T follicular helper cell (primary cell): ENCODE data around the gene FRYL.
A peak's percentile ranks its signal among the peaks of the same experiment; 100 is the strongest.
"Not testable (repeated sequence)": the region's sequence is repeated elsewhere in the genome, so short reads cannot be mapped to it uniquely, and the experiment has no call there.

Source experiments
- DNase-seq: peaks from one replicate; pipeline ENCODE4 v3.0.0-alpha.2; 2020; ENCODE audit warnings: low read depth
- total RNA-seq, 2 experiments: gene quantifications; one replicate each; lab custom pipeline; 2026; lab: John Stamatoyannopoulos, UW

FRYL gene
- 181 to 310 reads per million in 2 experiments for total RNA-seq

GRCh38 chr4:48779998-48780864, at the start of gene FRYL:
Gene FRYL, minus strand, starts transcription at chr4:48780279. Its CDS starts 145,869 bp downstream, at chr4:48634410.
- peak; percentile 98 for DNase-seq

- no peak for DNase-seq
These were observed 47.5 kb upstream of the FRYL start for GRCh38 chr4:48827622-48828021.

- DNase-seq, result not testable (repeated sequence)
These were observed 41.4 kb upstream of the FRYL start for GRCh38 chr4:48821431-48821830.

GRCh38 chr4:48816971-48817370, 36.9 kb upstream of the FRYL start:
- no peak for DNase-seq

- DNase-seq, result not testable (repeated sequence)
These were observed 36.2 kb upstream of the FRYL start for GRCh38 chr4:48816297-48816696.

- no peak for DNase-seq
These were observed 35.4 kb upstream of the FRYL start for GRCh38 chr4:48815483-48815882.

- DNase-seq, result no peak
These were observed 33.9 kb upstream of the FRYL start for GRCh38 chr4:48813964-48814363.

- DNase-seq, result no peak
These were observed 32.8 kb upstream of the FRYL start for GRCh38 chr4:48812866-48813265.

GRCh38 chr4:48804584-48805301, 24.7 kb upstream of the FRYL start:
- no peak for DNase-seq

GRCh38 chr4:48801016-48801715, 21.1 kb upstream of the FRYL start:
- no peak for DNase-seq

GRCh38 chr4:48800155-48800554, 20.1 kb upstream of the FRYL start:
- DNase-seq, result not testable (repeated sequence)

- DNase-seq, result no peak
These were observed 19.1 kb upstream of the FRYL start for GRCh38 chr4:48799157-48799556.

GRCh38 chr4:48798117-48798516, 18.0 kb upstream of the FRYL start:
- DNase-seq, result no peak

- no peak for DNase-seq
These were observed 17.0 kb upstream of the FRYL start for GRCh38 chr4:48796927-48797679.

GRCh38 chr4:48796191-48796926, 16.3 kb upstream of the FRYL start:
- no peak for DNase-seq

- no peak for DNase-seq
These were observed 15.0 kb upstream of the FRYL start for GRCh38 chr4:48795108-48795507.

- no peak for DNase-seq
These were observed 12.4 kb upstream of the FRYL start for GRCh38 chr4:48792348-48793006.

GRCh38 chr4:48791313-48791712, 11.2 kb upstream of the FRYL start:
- no peak for DNase-seq

GRCh38 chr4:48790561-48790960, 10.5 kb upstream of the FRYL start:
- DNase-seq, result no peak

GRCh38 chr4:48787056-48787455, 7.0 kb upstream of the FRYL start:
- no peak for DNase-seq
